Tibial nerve (tissue), 4 donors: Measurements from ENCODE around the gene OR2T10. TPM values are rescaled to one million over a fixed set of nuclear protein-coding genes. Genes with fewer than 3 reads are reported as not detected.

Experiments
- DNase-seq, 2 donors: peaks; one replicate each; pipeline ENCODE4 v3.0.0-alpha.2; 2019; ENCODE audit warnings: low spot score in 2 of 2
- H3K27ac ChIP-seq, 4 donors: fragments of 200-600 bp; sonication (generic) in 3 of 4; one replicate each; pipeline ENCODE4 v1.5.1; 2017 to 2019; ENCODE audit warnings: mild to moderate bottlenecking in 1 of 4
- H3K27me3 ChIP-seq, 2 donors: fragments of 200-600 bp; sonication (generic) in 1 of 2; one replicate each; pipeline versions ENCODE4 v1.5.1 to v1.6.0; 2017 to 2019
- H3K36me3 ChIP-seq, 3 donors: fragments of 200-600 bp; sonication (generic); one replicate each; pipeline ENCODE4 v1.5.1; 2018 to 2019
- H3K4me1 ChIP-seq, 4 donors: fragments of 200-600 bp; sonication (generic) in 3 of 4; one replicate each; pipeline ENCODE4 v1.5.1; 2017 to 2019
- H3K4me3 ChIP-seq, 4 donors: fragments of 200-600 bp; sonication (generic) in 3 of 4; one replicate each; pipeline ENCODE4 v1.5.1; 2017 to 2019; ENCODE audit warnings: mild to moderate bottlenecking in 1 of 4, moderate library complexity in 1 of 4
- H3K9me3 ChIP-seq, 4 donors: fragments of 200-600 bp; sonication (generic) in 3 of 4; one replicate each; pipeline ENCODE4 v1.5.1; 2017 to 2019
- EP300 ChIP-seq, 2 donors: sonication (generic); formaldehyde crosslinking; IDR thresholded peaks; one replicate each; pipeline ENCODE4 v1.6.1; 2017; ENCODE audit warnings: antibody characterized with exemption in 2 of 2, mild to moderate bottlenecking in 1 of 2
- POLR2A ChIP-seq, 2 donors: fragments of 450-650 bp; IDR thresholded peaks; one replicate each; pipeline ENCODE4 v1.6.1; 2017; ENCODE audit warnings: antibody characterized with exemption in 2 of 2, mild to moderate bottlenecking in 2 of 2, moderate library complexity in 2 of 2
- WGBS, 2 donors: methylation state at CpG; one replicate each; pipeline ENCODE4 v1.1.5; 2018; 5-methylcytosine and 5-hydroxymethylcytosine counted together
- total RNA-seq, 4 donors: library from RNA; depleted of rRNA; stranded (reverse); fragments of >200 nt; gene quantifications; one replicate each; pipeline ENCODE4 v1.1.0, GENCODE V29; 2016
- TF ChIP-seq, protein P1 (sequence below), 5 experiments: fragments of 200-600 bp in 3 of 5; fragments of 450-650 bp in 2 of 5; sonication (generic) in 3 of 5; IDR thresholded peaks; one replicate each; pipeline ENCODE4 v1.5.1; 2016 to 2019; ENCODE audit warnings: antibody characterized with exemption in 5 of 5, mild to moderate bottlenecking in 3 of 5, moderate library complexity in 2 of 5

OR2T10 gene
- total RNA-seq, 4 donors from 2014 or later: not detected

GRCh38 chr1:248621770-248622169 is 24.3 kb upstream of the OR2T10 start:
- no peak overlapping the region for H3K27ac ChIP-seq
- DNase-seq: no peak
- WGBS, 2 donors: 54% methylated on average over 7 of the region's 7 CpGs
- no peaks in the 10 kb centered on the region for H3K9me3 ChIP-seq
- H3K27me3 ChIP-seq: no peaks in the 10 kb centered on the region
- H3K36me3 ChIP-seq: no peaks in the 10 kb centered on the region
- no peak overlapping the region for H3K4me3 ChIP-seq
- no peak for TF ChIP-seq EP300 (IDR thresholded peaks at IDR 0.05)
- TF ChIP-seq, protein P1, sequence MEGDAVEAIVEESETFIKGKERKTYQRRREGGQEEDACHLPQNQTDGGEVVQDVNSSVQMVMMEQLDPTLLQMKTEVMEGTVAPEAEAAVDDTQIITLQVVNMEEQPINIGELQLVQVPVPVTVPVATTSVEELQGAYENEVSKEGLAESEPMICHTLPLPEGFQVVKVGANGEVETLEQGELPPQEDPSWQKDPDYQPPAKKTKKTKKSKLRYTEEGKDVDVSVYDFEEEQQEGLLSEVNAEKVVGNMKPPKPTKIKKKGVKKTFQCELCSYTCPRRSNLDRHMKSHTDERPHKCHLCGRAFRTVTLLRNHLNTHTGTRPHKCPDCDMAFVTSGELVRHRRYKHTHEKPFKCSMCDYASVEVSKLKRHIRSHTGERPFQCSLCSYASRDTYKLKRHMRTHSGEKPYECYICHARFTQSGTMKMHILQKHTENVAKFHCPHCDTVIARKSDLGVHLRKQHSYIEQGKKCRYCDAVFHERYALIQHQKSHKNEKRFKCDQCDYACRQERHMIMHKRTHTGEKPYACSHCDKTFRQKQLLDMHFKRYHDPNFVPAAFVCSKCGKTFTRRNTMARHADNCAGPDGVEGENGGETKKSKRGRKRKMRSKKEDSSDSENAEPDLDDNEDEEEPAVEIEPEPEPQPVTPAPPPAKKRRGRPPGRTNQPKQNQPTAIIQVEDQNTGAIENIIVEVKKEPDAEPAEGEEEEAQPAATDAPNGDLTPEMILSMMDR (IDR thresholded peaks at IDR 0.05): no peak
- no peak for TF ChIP-seq POLR2A (IDR thresholded peaks at IDR 0.05)
- no peaks in the 10 kb centered on the region for H3K4me1 ChIP-seq

GRCh38 chr1:248618878-248619277 is 21.4 kb upstream of the OR2T10 start:
- Histone ChIP-seq H3K27me3 (no peaks in the 10 kb centered on the region), H3K9me3 (no peaks in the 10 kb centered on the region), H3K4me3 (no peak overlapping the region), H3K36me3 (no peaks in the 10 kb centered on the region), H3K4me1 (no peaks in the 10 kb centered on the region), H3K27ac (no peak overlapping the region)
- DNase-seq: peak; percentile 21 to 24
- TF ChIP-seq POLR2A (IDR thresholded peaks at IDR 0.05) (no peak), EP300 (IDR thresholded peaks at IDR 0.05) (no peak)
- TF ChIP-seq, protein P1 (IDR thresholded peaks at IDR 0.05): peak in 3 of 5 experiments; percentile 13 to 58 (median 34)
- 7 to 9% methylated on average over 3 of the region's 3 CpGs for WGBS, 2 donors

DNA sequence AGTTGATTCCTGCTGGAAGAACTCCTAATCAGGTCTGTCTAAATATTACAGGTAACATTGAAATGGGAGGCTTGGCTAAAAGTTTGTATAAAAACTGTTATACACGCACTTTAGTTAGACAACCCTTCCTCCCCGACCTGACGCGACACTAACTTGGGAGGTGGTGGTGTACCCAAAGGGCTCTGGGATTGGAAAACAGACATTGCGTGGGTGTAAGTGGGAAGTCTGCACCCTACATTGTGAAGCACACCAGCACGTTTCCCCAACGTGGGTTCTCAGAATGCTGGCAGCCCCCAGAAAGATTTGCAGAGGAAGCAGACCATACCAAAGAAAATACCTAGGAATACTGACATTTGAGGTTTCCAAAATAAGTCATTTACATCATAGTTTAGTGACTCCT is 20.6 kb upstream of the OR2T10 start:
- TF ChIP-seq EP300 (IDR thresholded peaks at IDR 0.05): no peak
- TF ChIP-seq, protein P1 (IDR thresholded peaks at IDR 0.05): no peak
- TF ChIP-seq POLR2A (IDR thresholded peaks at IDR 0.05): no peak
- Histone ChIP-seq H3K9me3 (no peaks in the 10 kb centered on the region), H3K27me3 (no peaks in the 10 kb centered on the region), H3K4me3 (no peak overlapping the region), H3K4me1 (no peaks in the 10 kb centered on the region), H3K36me3 (no peaks in the 10 kb centered on the region), H3K27ac (no peak overlapping the region)
- WGBS, 2 donors: 68 to 69% methylated on average over 7 of the region's 7 CpGs
- DNase-seq: no peak

GRCh38 chr1:248613742-248614141 is 16.2 kb upstream of the OR2T10 start:
- Histone ChIP-seq H3K36me3 (no peaks in the 10 kb centered on the region), H3K9me3 (no peaks in the 10 kb centered on the region), H3K27ac (no peak overlapping the region), H3K4me1 (no peaks in the 10 kb centered on the region), H3K27me3 (no peaks in the 10 kb centered on the region), H3K4me3 (no peak overlapping the region)
- WGBS, 2 donors: 83% methylated on average over 1 of the region's 1 CpG
- TF ChIP-seq, protein P1 (IDR thresholded peaks at IDR 0.05): no peak
- no peak for TF ChIP-seq POLR2A (IDR thresholded peaks at IDR 0.05)
- no peak for TF ChIP-seq EP300 (IDR thresholded peaks at IDR 0.05)
- DNase-seq: no peak

DNA sequence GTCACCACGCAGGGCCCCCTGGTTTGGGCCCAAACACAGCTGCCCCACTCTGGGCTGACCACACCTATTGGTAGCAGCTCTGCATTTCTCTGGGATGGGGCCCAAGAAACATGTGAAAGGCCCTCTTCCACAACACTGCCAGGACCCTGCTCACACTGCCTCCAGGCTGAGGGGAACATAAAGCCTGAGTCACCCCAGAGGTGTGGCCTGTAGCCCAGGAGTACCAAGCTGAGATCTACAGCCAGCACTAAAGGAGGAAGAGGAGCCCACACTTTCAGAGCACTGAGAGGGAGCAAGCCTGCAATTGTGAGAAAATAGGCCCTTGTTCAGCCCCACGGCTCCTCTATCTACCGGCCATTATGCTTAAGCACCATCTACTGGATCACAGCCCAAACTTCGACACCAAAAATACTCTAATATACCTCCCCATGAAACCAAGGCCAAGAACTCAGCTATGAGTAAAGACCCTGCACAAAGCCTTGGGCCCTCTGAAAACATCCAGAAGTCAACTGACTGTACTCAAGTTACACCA is 14.4 kb upstream of the OR2T10 start:
- 72 to 74% methylated on average over 4 of the region's 4 CpGs for WGBS, 2 donors
- H3K27ac ChIP-seq: no peak overlapping the region

More for the DNA sequence above, 14.4 kb upstream of the OR2T10 start:
- H3K4me3 ChIP-seq: no peak overlapping the region
- no peaks in the 10 kb centered on the region for H3K4me1 ChIP-seq
- H3K36me3 ChIP-seq: no peaks in the 10 kb centered on the region
- DNase-seq: no peak
- no peak for TF ChIP-seq EP300 (IDR thresholded peaks at IDR 0.05)
- TF ChIP-seq, protein P1 (IDR thresholded peaks at IDR 0.05): no peak
- no peak for TF ChIP-seq POLR2A (IDR thresholded peaks at IDR 0.05)
- no peaks in the 10 kb centered on the region for H3K27me3 ChIP-seq
- H3K9me3 ChIP-seq: no peaks in the 10 kb centered on the region
